ENCODE results near the gene NR1D2.
"Not testable (repeated sequence)": the region's sequence is repeated elsewhere in the genome, so short reads cannot be mapped to it uniquely, and the experiment has no call there.

NR1D2 gene

GRCh38 chr3:24018784-24019570 is 73.9 kb downstream of the NR1D2 start:
- Histone ChIP-seq H3K36me3 (ENCODE audit: control insufficient read depth in 1 of 2, insufficient read depth in 2 of 2, low read length in 2 of 2) (no peaks in the 10 kb centered on the region), H3K9ac (ENCODE audit: low read depth in 1 of 2, low read length in 2 of 2) (no peak overlapping the region), H3K27ac (ENCODE audit: low read depth, low read length) (no peak overlapping the region), H3K27me3 (ENCODE audit: control insufficient read depth in 1 of 2, insufficient read depth in 2 of 2, low read length in 2 of 2) (no peaks in the 10 kb centered on the region), H3K4me1 (ENCODE audit: control insufficient read depth in 1 of 2, insufficient read depth in 2 of 2, low read length in 2 of 2) (no peaks in the 10 kb centered on the region), H3K9me3 (ENCODE audit: control insufficient read depth in 1 of 2, low read length in 2 of 2) (no peaks in the 10 kb centered on the region), H3K4me3 (ENCODE audit: low read depth in 1 of 2, low read length in 2 of 2) (no peak overlapping the region)

GRCh38 chr3:24019585-24019984 is 74.5 kb downstream of the NR1D2 start:
- Histone ChIP-seq H3K27ac (ENCODE audit: low read depth, low read length) (no peak overlapping the region), H3K27me3 (ENCODE audit: control insufficient read depth in 1 of 2, insufficient read depth in 2 of 2, low read length in 2 of 2) (no peaks in the 10 kb centered on the region), H3K4me1 (ENCODE audit: control insufficient read depth in 1 of 2, insufficient read depth in 2 of 2, low read length in 2 of 2) (no peaks in the 10 kb centered on the region), H3K9ac (ENCODE audit: low read depth in 1 of 2, low read length in 2 of 2) (no peak overlapping the region), H3K4me3 (ENCODE audit: low read depth in 1 of 2, low read length in 2 of 2) (no peak overlapping the region), H3K36me3 (ENCODE audit: control insufficient read depth in 1 of 2, insufficient read depth in 2 of 2, low read length in 2 of 2) (no peaks in the 10 kb centered on the region), H3K9me3 (ENCODE audit: control insufficient read depth in 1 of 2, low read length in 2 of 2) (no peaks in the 10 kb centered on the region)

GRCh38 chr3:24020036-24020691 is 75.1 kb downstream of the NR1D2 start:
- H3K27ac ChIP-seq (ENCODE audit: low read depth, low read length), result no peak overlapping the region

GRCh38 chr3:24023197-24023596 is 78.1 kb downstream of the NR1D2 start:
- no peak overlapping the region for H3K9ac ChIP-seq (ENCODE audit: low read depth in 1 of 2, low read length in 2 of 2)
- H3K4me1 ChIP-seq (ENCODE audit: control insufficient read depth in 1 of 2, insufficient read depth in 2 of 2, low read length in 2 of 2), result no peaks in the 10 kb centered on the region
- no peaks in the 10 kb centered on the region for H3K9me3 ChIP-seq (ENCODE audit: control insufficient read depth in 1 of 2, low read length in 2 of 2)
- H3K36me3 ChIP-seq (ENCODE audit: control insufficient read depth in 1 of 2, insufficient read depth in 2 of 2, low read length in 2 of 2), result no peaks in the 10 kb centered on the region
- H3K4me3 ChIP-seq (ENCODE audit: low read depth in 1 of 2, low read length in 2 of 2), result no peak overlapping the region
- H3K27ac ChIP-seq (ENCODE audit: low read depth, low read length), result no peak overlapping the region
- H3K27me3 ChIP-seq (ENCODE audit: control insufficient read depth in 1 of 2, insufficient read depth in 2 of 2, low read length in 2 of 2), result no peaks in the 10 kb centered on the region

More at GRCh38 chr3:24020036-24020691, 75.1 kb downstream of the NR1D2 start:
- Histone ChIP-seq H3K36me3 (ENCODE audit: control insufficient read depth in 1 of 2, insufficient read depth in 2 of 2, low read length in 2 of 2) (no peaks in the 10 kb centered on the region), H3K4me3 (ENCODE audit: low read depth in 1 of 2, low read length in 2 of 2) (no peak overlapping the region), H3K9ac (ENCODE audit: low read depth in 1 of 2, low read length in 2 of 2) (no peak overlapping the region), H3K4me1 (ENCODE audit: control insufficient read depth in 1 of 2, insufficient read depth in 2 of 2, low read length in 2 of 2) (no peaks in the 10 kb centered on the region), H3K27me3 (ENCODE audit: control insufficient read depth in 1 of 2, insufficient read depth in 2 of 2, low read length in 2 of 2) (no peaks in the 10 kb centered on the region), H3K9me3 (ENCODE audit: control insufficient read depth in 1 of 2, low read length in 2 of 2) (no peaks in the 10 kb centered on the region)

- H3K4me3 ChIP-seq (ENCODE audit: low read depth in 1 of 2, low read length in 2 of 2), result no peak overlapping the region
- H3K27ac ChIP-seq (ENCODE audit: low read depth, low read length), result no peak overlapping the region
- no peaks in the 10 kb centered on the region for H3K36me3 ChIP-seq (ENCODE audit: control insufficient read depth in 1 of 2, insufficient read depth in 2 of 2, low read length in 2 of 2)
- H3K9me3 ChIP-seq (ENCODE audit: control insufficient read depth in 1 of 2, low read length in 2 of 2), result no peaks in the 10 kb centered on the region
- no peaks in the 10 kb centered on the region for H3K27me3 ChIP-seq (ENCODE audit: control insufficient read depth in 1 of 2, insufficient read depth in 2 of 2, low read length in 2 of 2)
- no peaks in the 10 kb centered on the region for H3K4me1 ChIP-seq (ENCODE audit: control insufficient read depth in 1 of 2, insufficient read depth in 2 of 2, low read length in 2 of 2)
- no peak overlapping the region for H3K9ac ChIP-seq (ENCODE audit: low read depth in 1 of 2, low read length in 2 of 2)
These were observed 80.7 kb downstream of the NR1D2 start for GRCh38 chr3:24025805-24026204.

- H3K27ac ChIP-seq (ENCODE audit: low read depth, low read length); H3K27me3 ChIP-seq (ENCODE audit: control insufficient read depth in 1 of 2, insufficient read depth in 2 of 2, low read length in 2 of 2): not testable (repeated sequence)
These were observed 81.6 kb downstream of the NR1D2 start for GRCh38 chr3:24026665-24027064.

GRCh38 chr3:24027946-24028345 is 82.9 kb downstream of the NR1D2 start:
- H3K4me3 ChIP-seq (ENCODE audit: low read depth in 1 of 2, low read length in 2 of 2), result no peak overlapping the region
- H3K36me3 ChIP-seq (ENCODE audit: control insufficient read depth in 1 of 2, insufficient read depth in 2 of 2, low read length in 2 of 2), result no peaks in the 10 kb centered on the region
- no peaks in the 10 kb centered on the region for H3K4me1 ChIP-seq (ENCODE audit: control insufficient read depth in 1 of 2, insufficient read depth in 2 of 2, low read length in 2 of 2)
- H3K27me3 ChIP-seq (ENCODE audit: control insufficient read depth in 1 of 2, insufficient read depth in 2 of 2, low read length in 2 of 2), result no peaks in the 10 kb centered on the region
- H3K27ac ChIP-seq (ENCODE audit: low read depth, low read length), result no peak overlapping the region
- H3K9me3 ChIP-seq (ENCODE audit: control insufficient read depth in 1 of 2, low read length in 2 of 2), result no peaks in the 10 kb centered on the region
- no peak overlapping the region for H3K9ac ChIP-seq (ENCODE audit: low read depth in 1 of 2, low read length in 2 of 2)

More at GRCh38 chr3:24026665-24027064, 81.6 kb downstream of the NR1D2 start:
- not testable (repeated sequence) for H3K4me3 ChIP-seq (ENCODE audit: low read depth in 1 of 2, low read length in 2 of 2); H3K36me3 ChIP-seq (ENCODE audit: control insufficient read depth in 1 of 2, insufficient read depth in 2 of 2, low read length in 2 of 2); H3K9me3 ChIP-seq (ENCODE audit: control insufficient read depth in 1 of 2, low read length in 2 of 2); H3K4me1 ChIP-seq (ENCODE audit: control insufficient read depth in 1 of 2, insufficient read depth in 2 of 2, low read length in 2 of 2); H3K9ac ChIP-seq (ENCODE audit: low read depth in 1 of 2, low read length in 2 of 2)

Data from duodenal mucosa (tissue), 2 donors.